AG09309 (cell line): ENCODE data around the gene AGTPBP1.
A peak's percentile ranks its signal among the peaks of the same experiment; 100 is the strongest.
"Not testable (repeated sequence)": the region's sequence is repeated elsewhere in the genome, so short reads cannot be mapped to it uniquely, and the experiment has no call there.

ENCODE experiments used
- DNase-seq: peaks from one replicate; pipeline ENCODE4 v3.0.0-alpha.2; 2010; ENCODE audit warnings: low read depth
- H3K4me3 ChIP-seq: 2 replicates; pipeline ENCODE4 v1.5.1; 2011; ENCODE audit warnings: mild to moderate bottlenecking, low read depth, low read length, moderate library complexity; ENCODE audit not compliant: control insufficient read depth
- CTCF ChIP-seq: IDR thresholded peaks from 2 replicates; pipeline ENCODE4 v1.5.1; 2011; ENCODE audit warnings: mild to moderate bottlenecking, low read depth, low read length, inconsistent platforms; ENCODE audit not compliant: insufficient read depth, control insufficient read depth; ENCODE audit errors: missing control alignments

Gene AGTPBP1

GRCh38 chr9:85577353-85577952 lies 164.3 kb downstream of the AGTPBP1 start:
- H3K4me3 ChIP-seq: no peak overlapping the region
- DNase-seq: no peak
- no peak for TF ChIP-seq CTCF

GRCh38 chr9:85575868-85576267 lies 165.9 kb downstream of the AGTPBP1 start:
- TF ChIP-seq CTCF: no peak
- H3K4me3 ChIP-seq: no peak overlapping the region
- DNase-seq: no peak

GRCh38 chr9:85573546-85573945 lies 168.2 kb downstream of the AGTPBP1 start:
- DNase-seq, H3K4me3 ChIP-seq: not testable (repeated sequence)

- not testable (repeated sequence) for H3K4me3 ChIP-seq, DNase-seq
These were observed 168.8 kb downstream of the AGTPBP1 start for GRCh38 chr9:85572917-85573316.

- peak; percentile 1 for DNase-seq
These were observed 171.8 kb downstream of the AGTPBP1 start for GRCh38 chr9:85569988-85570387.

GRCh38 chr9:85559526-85559925 lies 182.2 kb downstream of the AGTPBP1 start:
- no peak overlapping the region for H3K4me3 ChIP-seq
- DNase-seq: no peak

More at GRCh38 chr9:85569988-85570387, 171.8 kb downstream of the AGTPBP1 start:
- no peak for TF ChIP-seq CTCF
- no peak overlapping the region for H3K4me3 ChIP-seq

GRCh38 chr9:85554349-85554748 lies 187.4 kb downstream of the AGTPBP1 start:
- H3K4me3 ChIP-seq: no peak overlapping the region
- no peak for DNase-seq
- no peak for TF ChIP-seq CTCF

More at GRCh38 chr9:85559526-85559925, 182.2 kb downstream of the AGTPBP1 start:
- TF ChIP-seq CTCF: no peak

GRCh38 chr9:85553475-85553874 lies 188.3 kb downstream of the AGTPBP1 start:
- no peak for DNase-seq
- H3K4me3 ChIP-seq: no peak overlapping the region
- TF ChIP-seq CTCF: no peak
